K562 (cell line): Measurements from ENCODE around the gene CAPS. TPM values are rescaled to one million over a fixed set of nuclear protein-coding genes. Genes with fewer than 3 reads are reported as not detected.

Experiments used
- ATAC-seq: fragments of 200-7000 bp; cut with Tn5 transposase; 3 replicates; pipeline ENCODE4 v1.9.1; 2020; ENCODE audit warnings: moderate library complexity
- BruUV-seq: library from RNA; stranded (reverse); fragments of 400-500 nt; replicated peaks from 2 replicates; lab custom pipeline; 2021; lab: Mats Ljungman, UMichigan
- CTCF ChIA-PET: fragments of 300-600 bp; formaldehyde crosslinking; extraction: SDS; loops from one replicate; lab custom pipeline; 2021; ENCODE audit warnings: low intra/inter-chr PET ratio; lab: Yijun Ruan, JAX
- POLR2A ChIA-PET: fragments of 300-600, 350-650 bp; sonication (Branson Sonifier 250); formaldehyde crosslinking; extraction: SDS; loops from one replicate; lab custom pipeline; 2021; ENCODE audit warnings: antibody characterized with exemption, inconsistent platforms; lab: Yijun Ruan, JAX
- DNase-seq, 4 experiments: peaks; one replicate each; pipeline versions ENCODE4 v3.0.0 to v3.0.0-alpha.2; 2011 to 2018; ENCODE audit warnings: low spot score in 3 of 4, mixed read lengths in 3 of 4; ENCODE audit errors: extremely low read depth in 1 of 4
- FAIRE-seq: peaks from 2 replicates; lab custom pipeline; 2011; peaks lifted over from hg19 to GRCh38; lab: Jason Lieb, UNC
- H2AFZ ChIP-seq: 2 replicates; pipeline ENCODE4 v1.6.0; 2011; ENCODE audit warnings: low read depth, low read length, control low read depth, inconsistent platforms
- H3K27ac ChIP-seq: fragments of 200-600 bp; 3 replicates; pipeline ENCODE4 v1.8.0; 2011; ENCODE audit warnings: low read depth, mild to moderate bottlenecking, control low read depth, inconsistent platforms, low read length, moderate library complexity, mixed read lengths; ENCODE audit errors: extremely low read depth
- H3K27me3 ChIP-seq, 2 experiments: fragments of 300-600 bp in 1 of 2; 2 replicates in 1 of 2; 3 replicates in 1 of 2; pipeline versions ENCODE4 v1.6.0 to v1.8.0; 2011; ENCODE audit warnings: inconsistent platforms in 2 of 2, low read length in 2 of 2, mild to moderate bottlenecking in 1 of 2, mixed read lengths in 1 of 2, moderate library complexity in 1 of 2; ENCODE audit not compliant: control insufficient read depth in 2 of 2, insufficient read depth in 2 of 2
- H3K36me3 ChIP-seq: fragments of 300-600 bp; 3 replicates; pipeline ENCODE4 v1.8.0; 2011; ENCODE audit warnings: mild to moderate bottlenecking, low read length, inconsistent platforms; ENCODE audit not compliant: control insufficient read depth, insufficient read depth
- H3K4me1 ChIP-seq, 2 experiments: fragments of 200-600 bp in 1 of 2; replicated peaks in 1 of 2; 2 replicates in 1 of 2; 3 replicates in 1 of 2; pipeline versions ENCODE4 v1.5.1 to v1.8.0; 2011; ENCODE audit warnings: inconsistent platforms in 2 of 2, low read length in 2 of 2, mild to moderate bottlenecking in 1 of 2, mixed read lengths in 1 of 2, moderate library complexity in 1 of 2; ENCODE audit not compliant: control insufficient read depth in 2 of 2, insufficient read depth in 2 of 2
- H3K4me2 ChIP-seq: 2 replicates; pipeline ENCODE4 v1.6.1; 2011; ENCODE audit warnings: low read length, control low read depth, inconsistent platforms, mixed read lengths; ENCODE audit not compliant: insufficient read depth
- H3K4me3 ChIP-seq: fragments of 200-600 bp; sonication (generic), shearing (Covaris generic); 2 replicates; pipeline ENCODE4 v1.5.1; 2016; ENCODE audit warnings: control low read depth, inconsistent platforms
- H3K79me2 ChIP-seq: fragments of 200-600 bp; 3 replicates; pipeline ENCODE4 v1.8.0; 2011; ENCODE audit warnings: low read length, inconsistent platforms; ENCODE audit not compliant: control insufficient read depth, insufficient read depth
- H3K9ac ChIP-seq, 2 experiments: 2 replicates each; pipeline versions ENCODE4 v1.6.0 to v1.6.1; 2011; ENCODE audit warnings: low read depth in 2 of 2, low read length in 2 of 2, control low read depth in 1 of 2, inconsistent platforms in 1 of 2, mild to moderate bottlenecking in 1 of 2, mixed read lengths in 1 of 2; ENCODE audit not compliant: insufficient read depth in 1 of 2
- H3K9me1 ChIP-seq: one replicate; pipeline ENCODE4 v1.6.0; 2011; ENCODE audit warnings: inconsistent platforms, mild to moderate bottlenecking, low read length, moderate library complexity; ENCODE audit not compliant: control insufficient read depth, insufficient read depth
- H3K9me3 ChIP-seq: replicated peaks from 2 replicates; pipeline ENCODE4 v1.5.1; 2011; ENCODE audit warnings: low read depth, low read length, inconsistent platforms; ENCODE audit not compliant: control insufficient read depth, insufficient read depth
- H4K20me1 ChIP-seq: replicated peaks from 2 replicates; pipeline ENCODE4 v1.6.1; 2011; ENCODE audit warnings: low read length, inconsistent platforms, mixed read lengths; ENCODE audit not compliant: control insufficient read depth, insufficient read depth
- CCAR2 ChIP-seq: fragments of 200-400 bp; formaldehyde crosslinking; IDR thresholded peaks from 2 replicates; pipeline ENCODE4 v1.6.1; 2017; ENCODE audit warnings: mild to moderate bottlenecking, low read depth, low read length
- HEY1 ChIP-seq: fragments of 250-450 bp; sonication (Bioruptor Pico); IDR thresholded peaks from 2 replicates; pipeline ENCODE4 v1.5.0; 2020; ENCODE audit warnings: mild to moderate bottlenecking, moderate library complexity, borderline replicate concordance
- MAFG ChIP-seq: fragments of 450-650 bp; conservative IDR thresholded peaks from 2 replicates; pipeline ENCODE4 v1.6.1; 2016; ENCODE audit warnings: missing genetic modification characterization, missing compliant biosample characterization
- MNT ChIP-seq, 2 experiments: fragments of 450-650 bp; conservative IDR thresholded peaks; 2 replicates each; pipeline ENCODE4 v1.6.1; 2017; ENCODE audit warnings: mild to moderate bottlenecking in 2 of 2, moderate library complexity in 2 of 2
- PRDM10 ChIP-seq: fragments of 450-650 bp; IDR thresholded peaks from 2 replicates; pipeline ENCODE4 v1.6.1; 2018; ENCODE audit not compliant: partially characterized antibody
- PTTG1 ChIP-seq: fragments of 450-650 bp; IDR thresholded peaks from 2 replicates; pipeline ENCODE4 v1.6.1; 2016; ENCODE audit warnings: low read depth, mild to moderate bottlenecking, missing genetic modification characterization, missing compliant biosample characterization
- RHOXF2B ChIP-seq: fragments of 250-450 bp; sonication (Bioruptor Pico); conservative IDR thresholded peaks from 2 replicates; pipeline ENCODE4 v1.5.1; 2021
- ZNF217 ChIP-seq: sonication (generic); formaldehyde crosslinking; IDR thresholded peaks from 2 replicates; pipeline ENCODE4 v1.8.0; 2022; ENCODE audit warnings: mild to moderate bottlenecking, missing genetic modification reagents
- ZNF311 ChIP-seq: fragments of 250-450 bp; sonication (Bioruptor Pico); IDR thresholded peaks from 2 replicates; pipeline ENCODE4 v1.4.0; 2020; ENCODE audit warnings: mild to moderate bottlenecking, moderate library complexity
- WGBS: fragments of 100-300 bp; shearing (Covaris generic); methylation state at CpG from one replicate; pipeline ENCODE4 v1.1.6; 2016; ENCODE audit warnings: low coverage, mixed read lengths; ENCODE audit not compliant: insufficient coverage; ENCODE audit errors: missing lambda C conversion rate; 5-methylcytosine and 5-hydroxymethylcytosine counted together
- in situ Hi-C: fragments of 300-500 bp; cut with MboI; formaldehyde crosslinking; loops from 4 replicates; pipeline ENCODE4 v1.15.0; 2018; ENCODE audit warnings: inconsistent platforms, mixed read lengths
- intact Hi-C: fragments of 100-400 bp; cut with micrococcal nuclease; formaldehyde crosslinking; loops from 2 replicates; pipeline ENCODE4 v1.14.2; 2022
- polyA plus RNA-seq, 8 experiments: library from polyadenylated mRNA; depleted of rRNA in 4 of 8; stranded (reverse) in 5 of 8; unstranded in 3 of 8; fragments of >200 nt; fragmentation: Nextera tagmentation in 2 of 8; fragmentation: Illumina TruSeq in 1 of 8; extraction: Ambion mirVana in 2 of 8; extraction: Trizol in 1 of 8; gene quantifications; 2 replicates each; pipeline versions ENCODE4 v1.2.1 to v1.2.3, GENCODE V29; 2011 to 2014; ENCODE audit warnings: inconsistent platforms in 1 of 8, missing spikeins in 1 of 8
- total RNA-seq, 7 experiments: library from RNA; depleted of rRNA in 6 of 7; stranded (reverse); fragments of >200 nt in 6 of 7; fragmentation: Illumina TruSeq in 2 of 7; extraction: Trizol in 2 of 7; gene quantifications; 2 replicates each; pipeline versions ENCODE4 v1.2.1 to v1.2.3, GENCODE V29; 2011 to 2021; ENCODE audit warnings: low replicate concordance in 1 of 7
- TF ChIP-seq, protein P1 (sequence below): fragments of 450-650 bp; IDR thresholded peaks from 2 replicates; pipeline ENCODE4 v1.7.1; 2018; ENCODE audit warnings: mild to moderate bottlenecking, low read depth; ENCODE audit not compliant: partially characterized antibody
- TF ChIP-seq, protein P2 (sequence below): fragments of 250-450 bp; sonication (Bioruptor Pico); IDR thresholded peaks from 2 replicates; pipeline ENCODE4 v1.4.0; 2020; ENCODE audit warnings: mild to moderate bottlenecking, moderate library complexity

Gene CAPS
- total and polyA plus RNA-seq, 9 of the 15 experiments (the other 6 are each of a cell fraction or from before 2014, with no cell fraction given) = 0.15 to 4.0 (median 0.91) TPM

GRCh38 chr19:5951338-5951861 lies 37.3 kb downstream of the CAPS start:
- CTCF ChIA-PET = interaction anchor here (0.7 kb wide), 1 partner anchor 147 kb away, joined by 3 read pairs; no protein-coding TSS in a partner anchor
- H3K27me3 ChIP-seq = no peaks in the 10 kb centered on the region
- H3K27ac ChIP-seq = no peak overlapping the region
- H3K4me2 ChIP-seq = no peak overlapping the region
- H2AFZ ChIP-seq = no peak overlapping the region
- peaks cover 12% of the 10 kb centered on the region; the same call in 1 of the 2 replicates for H4K20me1 ChIP-seq
- peaks cover 55% of the 10 kb centered on the region for H3K36me3 ChIP-seq
- H3K79me2 ChIP-seq = peaks cover 93% of the 10 kb centered on the region
- H3K4me1 ChIP-seq = peaks cover 31 to 38% of the 10 kb centered on the region in 2 experiments
- H3K9me1 ChIP-seq = peaks cover 3% of the 10 kb centered on the region
- WGBS = 86% methylated on average over 13 of the region's 19 CpGs
- POLR2A ChIA-PET = interaction anchor here (0.8 to 1.0 kb wide), 3 partner anchors 14 to 40 kb away, joined by 5 to 6 read pairs (median 5); no protein-coding TSS in a partner anchor
- peak overlapping the region in 1 of 2 experiments; percentile 37; a peak in 2 of 4 replicates for H3K9ac ChIP-seq
- no peak for ATAC-seq
- in situ Hi-C loops = no loop called here
- no peak for DNase-seq
- H3K4me3 ChIP-seq = no peak overlapping the region
- no peaks in the 10 kb centered on the region for H3K9me3 ChIP-seq
- BruUV-seq = no TSS peak
- intact Hi-C loops = no loop called here
- no peak for FAIRE-seq
- TF ChIP-seq RHOXF2B (CRISPR knock-in tag) = no peak
- no peak for TF ChIP-seq MAFG (tag)
- no peak for TF ChIP-seq ZNF217 (CRISPR knock-in tag)
- TF ChIP-seq CCAR2 = no peak
- TF ChIP-seq MNT (conservative IDR thresholded peaks at IDR 0.05) = no peak
- TF ChIP-seq PTTG1 (tag) = no peak
- TF ChIP-seq PRDM10 = no peak
- TF ChIP-seq, protein P1, sequence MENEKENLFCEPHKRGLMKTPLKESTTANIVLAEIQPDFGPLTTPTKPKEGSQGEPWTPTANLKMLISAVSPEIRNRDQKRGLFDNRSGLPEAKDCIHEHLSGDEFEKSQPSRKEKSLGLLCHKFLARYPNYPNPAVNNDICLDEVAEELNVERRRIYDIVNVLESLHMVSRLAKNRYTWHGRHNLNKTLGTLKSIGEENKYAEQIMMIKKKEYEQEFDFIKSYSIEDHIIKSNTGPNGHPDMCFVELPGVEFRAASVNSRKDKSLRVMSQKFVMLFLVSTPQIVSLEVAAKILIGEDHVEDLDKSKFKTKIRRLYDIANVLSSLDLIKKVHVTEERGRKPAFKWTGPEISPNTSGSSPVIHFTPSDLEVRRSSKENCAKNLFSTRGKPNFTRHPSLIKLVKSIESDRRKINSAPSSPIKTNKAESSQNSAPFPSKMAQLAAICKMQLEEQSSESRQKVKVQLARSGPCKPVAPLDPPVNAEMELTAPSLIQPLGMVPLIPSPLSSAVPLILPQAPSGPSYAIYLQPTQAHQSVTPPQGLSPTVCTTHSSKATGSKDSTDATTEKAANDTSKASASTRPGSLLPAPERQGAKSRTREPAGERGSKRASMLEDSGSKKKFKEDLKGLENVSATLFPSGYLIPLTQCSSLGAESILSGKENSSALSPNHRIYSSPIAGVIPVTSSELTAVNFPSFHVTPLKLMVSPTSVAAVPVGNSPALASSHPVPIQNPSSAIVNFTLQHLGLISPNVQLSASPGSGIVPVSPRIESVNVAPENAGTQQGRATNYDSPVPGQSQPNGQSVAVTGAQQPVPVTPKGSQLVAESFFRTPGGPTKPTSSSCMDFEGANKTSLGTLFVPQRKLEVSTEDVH = no peak
- no peak for TF ChIP-seq HEY1 (CRISPR knock-in tag)
- TF ChIP-seq, protein P2, sequence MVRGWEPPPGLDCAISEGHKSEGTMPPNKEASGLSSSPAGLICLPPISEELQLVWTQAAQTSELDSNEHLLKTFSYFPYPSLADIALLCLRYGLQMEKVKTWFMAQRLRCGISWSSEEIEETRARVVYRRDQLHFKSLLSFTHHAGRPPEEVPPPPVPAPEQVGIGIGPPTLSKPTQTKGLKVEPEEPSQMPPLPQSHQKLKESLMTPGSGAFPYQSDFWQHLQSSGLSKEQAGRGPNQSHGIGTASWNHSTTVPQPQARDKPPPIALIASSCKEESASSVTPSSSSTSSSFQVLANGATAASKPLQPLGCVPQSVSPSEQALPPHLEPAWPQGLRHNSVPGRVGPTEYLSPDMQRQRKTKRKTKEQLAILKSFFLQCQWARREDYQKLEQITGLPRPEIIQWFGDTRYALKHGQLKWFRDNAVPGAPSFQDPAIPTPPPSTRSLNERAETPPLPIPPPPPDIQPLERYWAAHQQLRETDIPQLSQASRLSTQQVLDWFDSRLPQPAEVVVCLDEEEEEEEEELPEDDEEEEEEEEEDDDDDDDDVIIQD = no peak
- TF ChIP-seq ZNF311 (CRISPR knock-in tag) = no peak
